WI38 (cell line): Measurements from ENCODE around the gene EXPH5.

Experiments used
- H3K4me3 ChIP-seq: 2 replicates; pipeline ENCODE4 v1.5.1; 2011; ENCODE audit warnings: low read depth, mild to moderate bottlenecking, control low read depth, low read length
- CTCF ChIP-seq: IDR thresholded peaks from 2 replicates; pipeline ENCODE4 v1.5.1; 2012; ENCODE audit warnings: low read depth, mild to moderate bottlenecking, control low read depth, low read length

EXPH5 gene

GRCh38 chr11:108467091-108467823 lies 126.3 kb downstream of the EXPH5 start, which contains the start of gene C11orf65:
Gene C11orf65, minus strand, starts transcription at chr11:108467529. Its CDS starts 5,970 bp downstream, at chr11:108461559.
- H3K4me3 ChIP-seq: peak within 1 kb of the TSS; percentile 89
- TF ChIP-seq CTCF: no peak

GRCh38 chr11:108466405-108466804 lies 127.2 kb downstream of the EXPH5 start:
- peak overlapping the region; percentile 89 for H3K4me3 ChIP-seq
- TF ChIP-seq CTCF: no peak
